Spleen (tissue), 11 donors: Measurements from ENCODE around the gene RDX. TPM values are rescaled to one million over a fixed set of nuclear protein-coding genes. Genes with fewer than 3 reads are reported as not detected.

Source experiments
- DNase-seq: peaks from one replicate; pipeline ENCODE4 v3.0.0-alpha.2; 2020
- H3K27ac ChIP-seq, 8 donors: fragments of 200-600 bp; sonication (generic) in 7 of 8; 1 replicate in 4 of 8; 2 replicates in 4 of 8; pipeline versions ENCODE4 v1.5.0 to v1.8.0; 2016 to 2021; ENCODE audit warnings: inconsistent platforms in 4 of 8, mild to moderate bottlenecking in 4 of 8, moderate library complexity in 1 of 8
- H3K27me3 ChIP-seq, 7 donors: fragments of 200-600 bp; sonication (generic) in 6 of 7; replicated peaks in 1 of 7; 1 replicate in 4 of 7; 2 replicates in 3 of 7; pipeline versions ENCODE4 v1.5.0 to v1.8.0; 2016 to 2021; ENCODE audit warnings: inconsistent platforms in 3 of 7, mild to moderate bottlenecking in 1 of 7
- H3K36me3 ChIP-seq, 6 donors: fragments of 200-600 bp; sonication (generic) in 5 of 6; 1 replicate in 4 of 6; 2 replicates in 2 of 6; pipeline versions ENCODE4 v1.5.0 to v1.8.0; 2016 to 2021; ENCODE audit warnings: inconsistent platforms in 2 of 6
- H3K4me1 ChIP-seq, 6 donors: fragments of 200-600 bp; sonication (generic) in 5 of 6; 1 replicate in 3 of 6; 2 replicates in 3 of 6; pipeline versions ENCODE4 v1.5.0 to v1.8.0; 2016 to 2021; ENCODE audit warnings: inconsistent platforms in 3 of 6
- H3K4me3 ChIP-seq, 8 donors: fragments of 200-600 bp; sonication (generic) in 7 of 8; 1 replicate in 4 of 8; 2 replicates in 4 of 8; pipeline versions ENCODE4 v1.5.0 to v1.8.0; 2016 to 2021; ENCODE audit warnings: inconsistent platforms in 4 of 8, mild to moderate bottlenecking in 4 of 8, moderate library complexity in 2 of 8
- H3K9me3 ChIP-seq, 8 donors: fragments of 200-600 bp; sonication (generic) in 7 of 8; 1 replicate in 4 of 8; 2 replicates in 4 of 8; pipeline versions ENCODE4 v1.5.0 to v1.8.0; 2016 to 2021; ENCODE audit warnings: inconsistent platforms in 4 of 8
- POLR2A ChIP-seq, 3 donors: fragments of 450-650 bp; IDR thresholded peaks; one replicate each; pipeline ENCODE4 v1.5.1; 2017; ENCODE audit warnings: antibody characterized with exemption in 3 of 3, mild to moderate bottlenecking in 1 of 3
- POLR2AphosphoS5 ChIP-seq, 3 donors: sonication (generic); formaldehyde crosslinking; IDR thresholded peaks; one replicate each; pipeline ENCODE4 v1.5.1; 2017; ENCODE audit warnings: antibody characterized with exemption in 3 of 3
- WGBS, 5 donors: extraction: QIAGEN DNeasy Blood & Tissue Kit in 3 of 5; methylation state at CpG; one replicate each; pipeline versions ENCODE4 v1.1.5 to v1.1.7; 2013 to 2018; 5-methylcytosine and 5-hydroxymethylcytosine counted together
- intact Hi-C: fragments of 100-400 bp; cut with DNase I; formaldehyde crosslinking; loops from one replicate; pipeline ENCODE4 v1.15.0; 2023; ENCODE audit warnings: low total_unique reads
- polyA plus RNA-seq, 3 donors: library from polyadenylated mRNA; stranded (reverse); fragments of 200-250 nt; gene quantifications; one replicate each; pipeline ENCODE4 v1.2.1, GENCODE V29; 2013
- total RNA-seq, 7 donors: library from RNA; depleted of rRNA in 3 of 7; stranded (reverse); fragments of >200 nt in 3 of 7; fragmentation: NEBNext Ultra II Directional in 4 of 7; extraction: Animal tissue kit (Norgen Biotek cat#: 25700) in 4 of 7; gene quantifications; one replicate each; pipeline versions ENCODE4 v1.1.0 to v1.2.1, GENCODE V29; 2016 to 2021
- TF ChIP-seq, protein P1 (sequence below), 11 experiments: fragments of 200-600 bp in 7 of 11; fragments of 450-650 bp in 4 of 11; sonication (generic) in 4 of 11; IDR thresholded peaks in 8 of 11; conservative IDR thresholded peaks in 3 of 11; 1 replicate in 7 of 11; 2 replicates in 4 of 11; pipeline versions ENCODE4 v1.4.0 to v1.8.0; 2016 to 2021; ENCODE audit warnings: antibody characterized with exemption in 11 of 11, inconsistent platforms in 4 of 11, mild to moderate bottlenecking in 1 of 11
- donor health status: healthy with polysubstance abuse.
- donor health status: DM: no; HTN: no; CAD: no; lungs with moderate emphysema.
- donor health status: DM: no; HTN: no; CAD: no.
- donor health status: Bipolar disorder and iron deficiency.
- donor health status: healthy.
- donor health status: DM: no; HTN: no; CAD: no.
- donor health status: DM: yes; HTN: yes; CAD: no.

Gene RDX
- total and polyA plus RNA-seq, 10 donors, result 11.7 to 138 (median 90.9) TPM

GRCh38 chr11:110165039-110165925 lies 131.1 kb downstream of the RDX start:
- TF ChIP-seq POLR2A (IDR thresholded peaks at IDR 0.05), result no peak
- TF ChIP-seq POLR2AphosphoS5 (IDR thresholded peaks at IDR 0.05), result no peak
- TF ChIP-seq, protein P1, sequence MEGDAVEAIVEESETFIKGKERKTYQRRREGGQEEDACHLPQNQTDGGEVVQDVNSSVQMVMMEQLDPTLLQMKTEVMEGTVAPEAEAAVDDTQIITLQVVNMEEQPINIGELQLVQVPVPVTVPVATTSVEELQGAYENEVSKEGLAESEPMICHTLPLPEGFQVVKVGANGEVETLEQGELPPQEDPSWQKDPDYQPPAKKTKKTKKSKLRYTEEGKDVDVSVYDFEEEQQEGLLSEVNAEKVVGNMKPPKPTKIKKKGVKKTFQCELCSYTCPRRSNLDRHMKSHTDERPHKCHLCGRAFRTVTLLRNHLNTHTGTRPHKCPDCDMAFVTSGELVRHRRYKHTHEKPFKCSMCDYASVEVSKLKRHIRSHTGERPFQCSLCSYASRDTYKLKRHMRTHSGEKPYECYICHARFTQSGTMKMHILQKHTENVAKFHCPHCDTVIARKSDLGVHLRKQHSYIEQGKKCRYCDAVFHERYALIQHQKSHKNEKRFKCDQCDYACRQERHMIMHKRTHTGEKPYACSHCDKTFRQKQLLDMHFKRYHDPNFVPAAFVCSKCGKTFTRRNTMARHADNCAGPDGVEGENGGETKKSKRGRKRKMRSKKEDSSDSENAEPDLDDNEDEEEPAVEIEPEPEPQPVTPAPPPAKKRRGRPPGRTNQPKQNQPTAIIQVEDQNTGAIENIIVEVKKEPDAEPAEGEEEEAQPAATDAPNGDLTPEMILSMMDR (IDR thresholded peaks at IDR 0.05 in 8 of 11, conservative IDR thresholded peaks at IDR 0.05 in 3 of 11), result no peak
- WGBS, 5 donors, result 90 to 93% (median 91%) methylated on average over 23 to 28 of the region's 28 CpGs
- no peak overlapping the region for H3K27ac ChIP-seq
- no peaks in the 10 kb centered on the region for H3K27me3 ChIP-seq
- peaks cover 0 to 20% (median 3%) of the 10 kb centered on the region in 6 donors for H3K36me3 ChIP-seq
- intact Hi-C loops, result no loop called here
- no peak overlapping the region for H3K4me3 ChIP-seq
- no peaks in the 10 kb centered on the region for H3K4me1 ChIP-seq
- no peaks in the 10 kb centered on the region for H3K9me3 ChIP-seq
- DNase-seq, result peak; percentile 35

- Histone ChIP-seq H3K9me3 (no peaks in the 10 kb centered on the region), H3K4me3 (no peak overlapping the region), H3K4me1 (no peaks in the 10 kb centered on the region), H3K27ac (no peak overlapping the region), H3K36me3 (peaks cover 0 to 37% (median 3%) of the 10 kb centered on the region in 6 donors), H3K27me3 (no peaks in the 10 kb centered on the region)
- intact Hi-C loops, result no loop called here
- TF ChIP-seq POLR2AphosphoS5 (IDR thresholded peaks at IDR 0.05) (no peak), POLR2A (IDR thresholded peaks at IDR 0.05) (no peak)
- TF ChIP-seq, protein P1 (IDR thresholded peaks at IDR 0.05 in 8 of 11, conservative IDR thresholded peaks at IDR 0.05 in 3 of 11), result no peak
- no peak for DNase-seq
Measured at GRCh38 chr11:110162216-110162615, 134.2 kb downstream of the RDX start.

- H3K9me3 ChIP-seq, result no peaks in the 10 kb centered on the region
- no peaks in the 10 kb centered on the region for H3K4me1 ChIP-seq
- H3K27ac ChIP-seq, result no peak overlapping the region
- intact Hi-C loops, result no loop called here
- no peak for DNase-seq
- H3K4me3 ChIP-seq, result no peak overlapping the region
- no peak for TF ChIP-seq POLR2AphosphoS5 (IDR thresholded peaks at IDR 0.05)
- TF ChIP-seq, protein P1 (IDR thresholded peaks at IDR 0.05 in 8 of 11, conservative IDR thresholded peaks at IDR 0.05 in 3 of 11), result no peak
- TF ChIP-seq POLR2A (IDR thresholded peaks at IDR 0.05), result no peak
- no peaks in the 10 kb centered on the region for H3K27me3 ChIP-seq
- H3K36me3 ChIP-seq, result peaks cover 0 to 37% (median 3%) of the 10 kb centered on the region in 6 donors
- WGBS, 5 donors, result 93 to 98% (median 95%) methylated on average over 9 of the region's 9 CpGs
Measured at GRCh38 chr11:110161061-110161460, 135.4 kb downstream of the RDX start.

- H3K4me3 ChIP-seq, result no peak overlapping the region
Measured at GRCh38 chr11:110160437-110160836, 136.0 kb downstream of the RDX start.

More at GRCh38 chr11:110160437-110160836, 136.0 kb downstream of the RDX start:
- TF ChIP-seq POLR2AphosphoS5 (IDR thresholded peaks at IDR 0.05), result no peak
- TF ChIP-seq, protein P1 (IDR thresholded peaks at IDR 0.05 in 8 of 11, conservative IDR thresholded peaks at IDR 0.05 in 3 of 11), result no peak
- TF ChIP-seq POLR2A (IDR thresholded peaks at IDR 0.05), result no peak
- H3K36me3 ChIP-seq, result peaks cover 0 to 36% (median 3%) of the 10 kb centered on the region in 6 donors
- no peaks in the 10 kb centered on the region for H3K4me1 ChIP-seq
- no peak overlapping the region for H3K27ac ChIP-seq
- WGBS, 5 donors, result 27 to 71% (median 41%) methylated on average over 2 of the region's 2 CpGs
- no peak for DNase-seq
- H3K9me3 ChIP-seq, result no peaks in the 10 kb centered on the region
- intact Hi-C loops, result no loop called here
- H3K27me3 ChIP-seq, result no peaks in the 10 kb centered on the region
